ENCODE data around the gene MMP19.

- no peak for TF ChIP-seq CTCF (conservative IDR thresholded peaks at IDR 0.05; ENCODE audit: low read depth, low read length)
- no peak for TF ChIP-seq MAZ (IDR thresholded peaks at IDR 0.05; ENCODE audit: borderline replicate concordance, low read depth, low read length)
- no peak for TF ChIP-seq RAD21 (IDR thresholded peaks at IDR 0.05; ENCODE audit: low read length)
- TF ChIP-seq POLR2A (IDR thresholded peaks at IDR 0.05; ENCODE audit: low read depth, low read length): no peak
- TF ChIP-seq NFE2L2 (IDR thresholded peaks at IDR 0.05; ENCODE audit: low read depth, low read length): no peak
- TF ChIP-seq ELK1 (IDR thresholded peaks at IDR 0.05; ENCODE audit: borderline replicate concordance, low read depth, low read length): no peak
- no peak for TF ChIP-seq FOS (IDR thresholded peaks at IDR 0.05; ENCODE audit: low read depth, low read length)
- TF ChIP-seq USF2 (IDR thresholded peaks at IDR 0.05; ENCODE audit: low read depth, low read length): no peak
- TF ChIP-seq RCOR1 (IDR thresholded peaks at IDR 0.05; ENCODE audit: insufficient replicate concordance, low read length): no peak
- TF ChIP-seq MAFK (IDR thresholded peaks at IDR 0.05; ENCODE audit: low read depth, low read length): no peak
- no peak for TF ChIP-seq MXI1 (IDR thresholded peaks at IDR 0.05; ENCODE audit: borderline replicate concordance, low read depth, low read length)
- TF ChIP-seq CHD1 (IDR thresholded peaks at IDR 0.05; ENCODE audit: low read depth, low read length): no peak
- no peak for TF ChIP-seq CEBPB (IDR thresholded peaks at IDR 0.05; ENCODE audit: low read depth, low read length)
Observed at GRCh38 chr12:55831447-55831815, 11.3 kb downstream of the MMP19 start.
